Mucosa of rectum (tissue), 2 donors: ENCODE data around the gene SLC5A4.
"Not testable (repeated sequence)": the region's sequence is repeated elsewhere in the genome, so short reads cannot be mapped to it uniquely, and the experiment has no call there.

ENCODE experiments used
- H3K27ac ChIP-seq, 2 donors: one replicate each; pipeline ENCODE4 v1.7.0; 2013; ENCODE audit warnings: inconsistent platforms in 2 of 2, low read depth in 2 of 2, low read length in 2 of 2
- H3K27me3 ChIP-seq, 2 donors: one replicate each; pipeline ENCODE4 v1.7.0; 2013; ENCODE audit warnings: low read length in 2 of 2; ENCODE audit not compliant: control insufficient read depth in 2 of 2, insufficient read depth in 2 of 2
- H3K36me3 ChIP-seq, 2 donors: one replicate each; pipeline ENCODE4 v1.7.0; 2013; ENCODE audit warnings: low read length in 2 of 2; ENCODE audit not compliant: control insufficient read depth in 2 of 2, insufficient read depth in 2 of 2
- H3K4me1 ChIP-seq, 2 donors: one replicate each; pipeline ENCODE4 v1.7.0; 2013; ENCODE audit warnings: low read length in 2 of 2, mild to moderate bottlenecking in 1 of 2; ENCODE audit not compliant: control insufficient read depth in 2 of 2, insufficient read depth in 2 of 2
- H3K4me3 ChIP-seq, 2 donors: one replicate each; pipeline ENCODE4 v1.7.0; 2013; ENCODE audit warnings: low read length in 2 of 2
- H3K9ac ChIP-seq, 2 donors: one replicate each; pipeline ENCODE4 v1.7.0; 2013; ENCODE audit warnings: low read length in 2 of 2, low read depth in 1 of 2, mild to moderate bottlenecking in 1 of 2
- H3K9me3 ChIP-seq, 2 donors: one replicate each; pipeline ENCODE4 v1.7.0; 2013; ENCODE audit warnings: low read length in 2 of 2; ENCODE audit not compliant: control insufficient read depth in 2 of 2
- donor health status: healthy.
- donor health status: Normal muscosa, but diverticular disease.

The SLC5A4 gene

GRCh38 chr22:32263678-32264077 is 8.5 kb upstream of the SLC5A4 start:
- H3K27ac ChIP-seq, H3K36me3 ChIP-seq, H3K9me3 ChIP-seq, H3K27me3 ChIP-seq, H3K4me1 ChIP-seq, H3K4me3 ChIP-seq, H3K9ac ChIP-seq: not testable (repeated sequence)

- H3K9me3 ChIP-seq = no peaks in the 10 kb centered on the region
- no peaks in the 10 kb centered on the region for H3K36me3 ChIP-seq
- no peak overlapping the region for H3K27ac ChIP-seq
- H3K4me1 ChIP-seq = no peaks in the 10 kb centered on the region
- no peak overlapping the region for H3K4me3 ChIP-seq
- no peak overlapping the region for H3K9ac ChIP-seq
- H3K27me3 ChIP-seq = no peaks in the 10 kb centered on the region
Observed at GRCh38 chr22:32261306-32261705, 6.2 kb upstream of the SLC5A4 start.

GRCh38 chr22:32258791-32259190 is 3.6 kb upstream of the SLC5A4 start:
- Histone ChIP-seq H3K4me3 (no peak overlapping the region), H3K4me1 (no peaks in the 10 kb centered on the region), H3K36me3 (no peaks in the 10 kb centered on the region), H3K9ac (no peak overlapping the region), H3K27ac (no peak overlapping the region), H3K9me3 (no peaks in the 10 kb centered on the region), H3K27me3 (no peaks in the 10 kb centered on the region)

- Histone ChIP-seq H3K4me1 (no peaks in the 10 kb centered on the region), H3K9me3 (no peaks in the 10 kb centered on the region), H3K27ac (no peak overlapping the region), H3K36me3 (no peaks in the 10 kb centered on the region), H3K27me3 (no peaks in the 10 kb centered on the region), H3K4me3 (no peak overlapping the region), H3K9ac (no peak overlapping the region)
Observed at GRCh38 chr22:32255726-32256125, 579 bp upstream of the SLC5A4 start.

GRCh38 chr22:32249231-32249630 is 5.9 kb downstream of the SLC5A4 start:
- Histone ChIP-seq H3K9me3 (no peaks in the 10 kb centered on the region), H3K4me1 (no peaks in the 10 kb centered on the region), H3K9ac (no peak overlapping the region), H3K27me3 (peaks cover 0 to 3% of the 10 kb centered on the region in 2 donors), H3K4me3 (no peak overlapping the region), H3K27ac (no peak overlapping the region), H3K36me3 (no peaks in the 10 kb centered on the region)

GRCh38 chr22:32248276-32248675 is 6.9 kb downstream of the SLC5A4 start:
- Histone ChIP-seq H3K27me3 (peaks cover 0 to 3% of the 10 kb centered on the region in 2 donors), H3K27ac (no peak overlapping the region), H3K4me1 (no peaks in the 10 kb centered on the region), H3K9ac (no peak overlapping the region), H3K36me3 (no peaks in the 10 kb centered on the region), H3K4me3 (no peak overlapping the region), H3K9me3 (no peaks in the 10 kb centered on the region)

- peaks cover 0 to 3% of the 10 kb centered on the region in 2 donors for H3K27me3 ChIP-seq
- H3K36me3 ChIP-seq = no peaks in the 10 kb centered on the region
- no peak overlapping the region for H3K4me3 ChIP-seq
- no peaks in the 10 kb centered on the region for H3K9me3 ChIP-seq
- no peak overlapping the region for H3K27ac ChIP-seq
- no peak overlapping the region for H3K9ac ChIP-seq
- no peaks in the 10 kb centered on the region for H3K4me1 ChIP-seq
Observed at GRCh38 chr22:32246166-32246565, 9.0 kb downstream of the SLC5A4 start.

GRCh38 chr22:32245042-32245441 is 10.1 kb downstream of the SLC5A4 start:
- Histone ChIP-seq H3K9ac (no peak overlapping the region), H3K4me1 (no peaks in the 10 kb centered on the region), H3K27ac (no peak overlapping the region), H3K9me3 (no peaks in the 10 kb centered on the region), H3K4me3 (no peak overlapping the region), H3K36me3 (no peaks in the 10 kb centered on the region), H3K27me3 (peaks cover 0 to 5% of the 10 kb centered on the region in 2 donors)

GRCh38 chr22:32244547-32244946 is 10.6 kb downstream of the SLC5A4 start:
- Histone ChIP-seq H3K4me3 (no peak overlapping the region), H3K9ac (no peak overlapping the region), H3K36me3 (no peaks in the 10 kb centered on the region), H3K9me3 (no peaks in the 10 kb centered on the region), H3K27ac (no peak overlapping the region), H3K4me1 (no peaks in the 10 kb centered on the region), H3K27me3 (peaks cover 0 to 5% of the 10 kb centered on the region in 2 donors)

- Histone ChIP-seq H3K27ac (no peak overlapping the region), H3K4me1 (no peaks in the 10 kb centered on the region), H3K9me3 (no peaks in the 10 kb centered on the region), H3K4me3 (no peak overlapping the region), H3K9ac (no peak overlapping the region), H3K27me3 (peaks cover 0 to 2% of the 10 kb centered on the region in 2 donors), H3K36me3 (no peaks in the 10 kb centered on the region)
Observed at GRCh38 chr22:32240461-32240860, 14.7 kb downstream of the SLC5A4 start.

GRCh38 chr22:32237906-32238305 is 17.2 kb downstream of the SLC5A4 start:
- Histone ChIP-seq H3K27me3 (peaks cover 0 to 2% of the 10 kb centered on the region in 2 donors), H3K36me3 (no peaks in the 10 kb centered on the region), H3K4me1 (no peaks in the 10 kb centered on the region), H3K4me3 (no peak overlapping the region), H3K27ac (no peak overlapping the region), H3K9ac (no peak overlapping the region), H3K9me3 (no peaks in the 10 kb centered on the region)
